ENCODE results near the gene PRDM10. TPM values are rescaled to one million over a fixed set of nuclear protein-coding genes. Genes with fewer than 3 reads are reported as not detected.

PRDM10 gene
- total and polyA plus RNA-seq, 9 donors, result 3.5 to 7.4 (median 5.2) TPM

- H3K4me3 ChIP-seq (ENCODE audit: low read length), result no peak overlapping the region
- H3K27me3 ChIP-seq (ENCODE audit: control insufficient read depth, insufficient read depth, low read length), result no peaks in the 10 kb centered on the region
- peak; percentile 77 for DNase-seq
- no peaks in the 10 kb centered on the region for H3K9me3 ChIP-seq (replicated peaks; ENCODE audit: control insufficient read depth, low read depth, low read length)
- WGBS (ENCODE audit: insufficient coverage), result 54% methylated on average over 2 of the region's 4 CpGs
- H3K36me3 ChIP-seq (ENCODE audit: control insufficient read depth, insufficient read depth, low read length), result peaks cover 14% of the 10 kb centered on the region
- H3K27ac ChIP-seq (ENCODE audit: low read length), result no peak overlapping the region
- no peaks in the 10 kb centered on the region for H3K4me1 ChIP-seq (ENCODE audit: control insufficient read depth, insufficient read depth, low read length)
Measured at GRCh38 chr11:129937592-129938238, 64.9 kb downstream of the PRDM10 start.

GRCh38 chr11:129935723-129936122 is 66.9 kb downstream of the PRDM10 start:
- DNase-seq, result no peak
- 100% methylated on average over 2 of the region's 3 CpGs for WGBS (ENCODE audit: insufficient coverage)
- Histone ChIP-seq H3K9me3 (replicated peaks; ENCODE audit: control insufficient read depth, low read depth, low read length) (no peaks in the 10 kb centered on the region), H3K27me3 (ENCODE audit: control insufficient read depth, insufficient read depth, low read length) (no peaks in the 10 kb centered on the region), H3K4me1 (ENCODE audit: control insufficient read depth, insufficient read depth, low read length) (peaks cover 2% of the 10 kb centered on the region), H3K36me3 (ENCODE audit: control insufficient read depth, insufficient read depth, low read length) (peaks cover 14% of the 10 kb centered on the region), H3K27ac (ENCODE audit: low read length) (no peak overlapping the region), H3K4me3 (ENCODE audit: low read length) (no peak overlapping the region)

- 25% methylated on average over 9 of the region's 9 CpGs for WGBS (ENCODE audit: insufficient coverage)
- DNase-seq, result peak; percentile 82
Measured at GRCh38 chr11:129933891-129934290, 68.7 kb downstream of the PRDM10 start.

GRCh38 chr11:129933262-129933661 is 69.4 kb downstream of the PRDM10 start:
- Histone ChIP-seq H3K4me3 (ENCODE audit: low read length) (no peak overlapping the region), H3K36me3 (ENCODE audit: control insufficient read depth, insufficient read depth, low read length) (peaks cover 17% of the 10 kb centered on the region), H3K27ac (ENCODE audit: low read length) (no peak overlapping the region), H3K4me1 (ENCODE audit: control insufficient read depth, insufficient read depth, low read length) (peaks cover 2% of the 10 kb centered on the region), H3K27me3 (ENCODE audit: control insufficient read depth, insufficient read depth, low read length) (no peaks in the 10 kb centered on the region), H3K9me3 (replicated peaks; ENCODE audit: control insufficient read depth, low read depth, low read length) (no peaks in the 10 kb centered on the region)
- no peak for DNase-seq
- WGBS (ENCODE audit: insufficient coverage), result 60% methylated on average over 1 of the region's 1 CpG

More at GRCh38 chr11:129933891-129934290, 68.7 kb downstream of the PRDM10 start:
- Histone ChIP-seq H3K27me3 (ENCODE audit: control insufficient read depth, insufficient read depth, low read length) (no peaks in the 10 kb centered on the region), H3K4me3 (ENCODE audit: low read length) (no peak overlapping the region), H3K36me3 (ENCODE audit: control insufficient read depth, insufficient read depth, low read length) (peaks cover 17% of the 10 kb centered on the region), H3K9me3 (replicated peaks; ENCODE audit: control insufficient read depth, low read depth, low read length) (no peaks in the 10 kb centered on the region), H3K27ac (ENCODE audit: low read length) (no peak overlapping the region), H3K4me1 (ENCODE audit: control insufficient read depth, insufficient read depth, low read length) (peaks cover 2% of the 10 kb centered on the region)

- WGBS (ENCODE audit: insufficient coverage), result 41% methylated on average over 4 of the region's 7 CpGs
- no peak overlapping the region for H3K27ac ChIP-seq (ENCODE audit: low read length)
- no peaks in the 10 kb centered on the region for H3K9me3 ChIP-seq (replicated peaks; ENCODE audit: control insufficient read depth, low read depth, low read length)
- no peak overlapping the region for H3K4me3 ChIP-seq (ENCODE audit: low read length)
- peak; percentile 78 for DNase-seq
- no peaks in the 10 kb centered on the region for H3K27me3 ChIP-seq (ENCODE audit: control insufficient read depth, insufficient read depth, low read length)
- H3K36me3 ChIP-seq (ENCODE audit: control insufficient read depth, insufficient read depth, low read length), result peaks cover 17% of the 10 kb centered on the region
- peaks cover 2% of the 10 kb centered on the region for H3K4me1 ChIP-seq (ENCODE audit: control insufficient read depth, insufficient read depth, low read length)
Measured at GRCh38 chr11:129932381-129933067, 70.1 kb downstream of the PRDM10 start.

GRCh38 chr11:129930743-129931142 is 71.9 kb downstream of the PRDM10 start:
- peaks cover 17% of the 10 kb centered on the region for H3K36me3 ChIP-seq (ENCODE audit: control insufficient read depth, insufficient read depth, low read length)
- no peak overlapping the region for H3K27ac ChIP-seq (ENCODE audit: low read length)
- H3K27me3 ChIP-seq (ENCODE audit: control insufficient read depth, insufficient read depth, low read length), result no peaks in the 10 kb centered on the region
- peaks cover 2% of the 10 kb centered on the region for H3K4me1 ChIP-seq (ENCODE audit: control insufficient read depth, insufficient read depth, low read length)
- H3K9me3 ChIP-seq (replicated peaks; ENCODE audit: control insufficient read depth, low read depth, low read length), result no peaks in the 10 kb centered on the region
- DNase-seq, result no peak
- no peak overlapping the region for H3K4me3 ChIP-seq (ENCODE audit: low read length)
- WGBS (ENCODE audit: insufficient coverage), result 86% methylated on average over 11 of the region's 13 CpGs

GRCh38 chr11:129930296-129930695 is 72.3 kb downstream of the PRDM10 start:
- WGBS (ENCODE audit: insufficient coverage), result 42% methylated on average over 3 of the region's 6 CpGs
- DNase-seq, result no peak
- peaks cover 17% of the 10 kb centered on the region for H3K36me3 ChIP-seq (ENCODE audit: control insufficient read depth, insufficient read depth, low read length)
- no peaks in the 10 kb centered on the region for H3K9me3 ChIP-seq (replicated peaks; ENCODE audit: control insufficient read depth, low read depth, low read length)
- H3K27ac ChIP-seq (ENCODE audit: low read length), result no peak overlapping the region
- H3K4me3 ChIP-seq (ENCODE audit: low read length), result no peak overlapping the region
- no peaks in the 10 kb centered on the region for H3K27me3 ChIP-seq (ENCODE audit: control insufficient read depth, insufficient read depth, low read length)
- peaks cover 2% of the 10 kb centered on the region for H3K4me1 ChIP-seq (ENCODE audit: control insufficient read depth, insufficient read depth, low read length)

- no peak for DNase-seq
- H3K4me3 ChIP-seq (ENCODE audit: low read length), result no peak overlapping the region
- H3K27me3 ChIP-seq (ENCODE audit: control insufficient read depth, insufficient read depth, low read length), result no peaks in the 10 kb centered on the region
- peaks cover 2% of the 10 kb centered on the region for H3K4me1 ChIP-seq (ENCODE audit: control insufficient read depth, insufficient read depth, low read length)
- no CpG with 5 or more reads among the region's 2 CpGs for WGBS (ENCODE audit: insufficient coverage)
- peaks cover 22% of the 10 kb centered on the region for H3K36me3 ChIP-seq (ENCODE audit: control insufficient read depth, insufficient read depth, low read length)
- no peaks in the 10 kb centered on the region for H3K9me3 ChIP-seq (replicated peaks; ENCODE audit: control insufficient read depth, low read depth, low read length)
- no peak overlapping the region for H3K27ac ChIP-seq (ENCODE audit: low read length)
Measured at GRCh38 chr11:129929721-129930120, 72.9 kb downstream of the PRDM10 start.

- no peak overlapping the region for H3K4me3 ChIP-seq (ENCODE audit: low read length)
- H3K36me3 ChIP-seq (ENCODE audit: control insufficient read depth, insufficient read depth, low read length), result peaks cover 22% of the 10 kb centered on the region
- H3K4me1 ChIP-seq (ENCODE audit: control insufficient read depth, insufficient read depth, low read length), result peaks cover 2% of the 10 kb centered on the region
- 80% methylated on average over 1 of the region's 3 CpGs for WGBS (ENCODE audit: insufficient coverage)
- H3K27ac ChIP-seq (ENCODE audit: low read length), result no peak overlapping the region
- DNase-seq, result no peak
- no peaks in the 10 kb centered on the region for H3K27me3 ChIP-seq (ENCODE audit: control insufficient read depth, insufficient read depth, low read length)
- H3K9me3 ChIP-seq (replicated peaks; ENCODE audit: control insufficient read depth, low read depth, low read length), result no peaks in the 10 kb centered on the region
Measured at GRCh38 chr11:129928923-129929692, 73.5 kb downstream of the PRDM10 start.

- no peak overlapping the region for H3K4me3 ChIP-seq (ENCODE audit: low read length)
- H3K36me3 ChIP-seq (ENCODE audit: control insufficient read depth, insufficient read depth, low read length), result peaks cover 27% of the 10 kb centered on the region
- H3K27ac ChIP-seq (ENCODE audit: low read length), result no peak overlapping the region
- no peaks in the 10 kb centered on the region for H3K9me3 ChIP-seq (replicated peaks; ENCODE audit: control insufficient read depth, low read depth, low read length)
- no CpG with 5 or more reads among the region's 5 CpGs for WGBS (ENCODE audit: insufficient coverage)
- H3K4me1 ChIP-seq (ENCODE audit: control insufficient read depth, insufficient read depth, low read length), result no peaks in the 10 kb centered on the region
- H3K27me3 ChIP-seq (ENCODE audit: control insufficient read depth, insufficient read depth, low read length), result no peaks in the 10 kb centered on the region
- no peak for DNase-seq
Measured at GRCh38 chr11:129922674-129923073, 80.0 kb downstream of the PRDM10 start.

All from muscle of leg (tissue), 11 donors.